Measurements from ENCODE around the gene RAD23A.
"Not testable (repeated sequence)": the region's sequence is repeated elsewhere in the genome, so short reads cannot be mapped to it uniquely, and the experiment has no call there.

The RAD23A gene

GRCh38 chr19:12952488-12953137, 7.0 kb downstream of the RAD23A start:
- no peak overlapping the region for H3K9ac ChIP-seq (ENCODE audit: low read depth, low read length)
- H3K4me1 ChIP-seq (ENCODE audit: control insufficient read depth, insufficient read depth, low read length), result peaks cover 3% of the 10 kb centered on the region
- H3K4me3 ChIP-seq (ENCODE audit: low read depth, low read length), result no peak overlapping the region
- peaks cover 50% of the 10 kb centered on the region for H3K36me3 ChIP-seq (ENCODE audit: control insufficient read depth, insufficient read depth, low read length)
- H3K27me3 ChIP-seq (ENCODE audit: control insufficient read depth, insufficient read depth, low read length), result no peaks in the 10 kb centered on the region
- H3K9me3 ChIP-seq (ENCODE audit: control insufficient read depth, insufficient read depth, low read length), result no peaks in the 10 kb centered on the region

GRCh38 chr19:12953138-12953798, 7.6 kb downstream of the RAD23A start:
- peaks cover 44% of the 10 kb centered on the region for H3K36me3 ChIP-seq (ENCODE audit: control insufficient read depth, insufficient read depth, low read length)
- H3K4me1 ChIP-seq (ENCODE audit: control insufficient read depth, insufficient read depth, low read length), result peaks cover 3% of the 10 kb centered on the region
- no peaks in the 10 kb centered on the region for H3K9me3 ChIP-seq (ENCODE audit: control insufficient read depth, insufficient read depth, low read length)
- no peaks in the 10 kb centered on the region for H3K27me3 ChIP-seq (ENCODE audit: control insufficient read depth, insufficient read depth, low read length)
- no peak overlapping the region for H3K9ac ChIP-seq (ENCODE audit: low read depth, low read length)
- no peak overlapping the region for H3K4me3 ChIP-seq (ENCODE audit: low read depth, low read length)

DNA sequence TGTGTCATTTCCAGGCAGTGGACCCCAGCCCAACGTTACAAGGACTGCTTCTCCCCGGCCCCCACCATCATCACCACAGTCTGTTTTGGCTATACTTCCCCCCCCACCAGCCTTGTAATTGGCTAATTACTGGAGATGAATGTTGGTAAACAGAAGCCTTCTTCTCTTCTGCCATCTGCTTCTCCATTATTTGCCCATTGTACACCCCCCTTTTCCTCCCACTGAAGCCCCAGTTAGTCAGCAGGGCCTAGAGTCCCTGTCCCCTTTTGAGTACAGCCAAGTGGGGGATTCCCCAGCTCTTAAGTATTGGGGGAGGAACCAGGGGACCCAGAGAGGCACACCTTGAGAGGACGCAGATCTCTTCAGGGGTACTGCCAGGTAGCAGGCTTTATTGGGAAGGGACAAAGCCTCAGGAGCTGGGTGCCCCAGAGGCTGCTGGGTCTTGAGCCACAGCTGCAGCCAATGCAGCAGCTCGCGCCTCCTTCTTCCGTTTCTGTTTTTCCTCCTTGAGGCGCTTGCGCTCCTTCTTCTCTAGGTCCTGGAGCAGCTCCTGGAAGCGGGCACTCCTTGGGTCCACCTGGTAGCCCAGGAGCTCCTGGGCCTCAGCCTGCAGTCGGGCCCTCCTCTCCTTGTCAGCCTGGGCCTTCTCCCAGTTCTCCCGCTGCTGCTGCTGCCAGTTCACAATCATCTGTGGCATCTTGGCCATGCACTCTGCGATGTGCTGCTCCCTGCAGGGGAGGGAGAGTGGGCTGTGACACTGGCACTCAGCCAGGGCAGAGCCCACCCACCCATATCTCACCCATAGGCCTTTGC, 8.3 kb downstream of the RAD23A start:
- H3K36me3 ChIP-seq (ENCODE audit: control insufficient read depth, insufficient read depth, low read length), result peaks cover 37% of the 10 kb centered on the region
- no peaks in the 10 kb centered on the region for H3K27me3 ChIP-seq (ENCODE audit: control insufficient read depth, insufficient read depth, low read length)
- H3K4me1 ChIP-seq (ENCODE audit: control insufficient read depth, insufficient read depth, low read length), result peaks cover 3% of the 10 kb centered on the region
- H3K9ac ChIP-seq (ENCODE audit: low read depth, low read length), result no peak overlapping the region
- H3K4me3 ChIP-seq (ENCODE audit: low read depth, low read length), result no peak overlapping the region
- no peaks in the 10 kb centered on the region for H3K9me3 ChIP-seq (ENCODE audit: control insufficient read depth, insufficient read depth, low read length)

DNA sequence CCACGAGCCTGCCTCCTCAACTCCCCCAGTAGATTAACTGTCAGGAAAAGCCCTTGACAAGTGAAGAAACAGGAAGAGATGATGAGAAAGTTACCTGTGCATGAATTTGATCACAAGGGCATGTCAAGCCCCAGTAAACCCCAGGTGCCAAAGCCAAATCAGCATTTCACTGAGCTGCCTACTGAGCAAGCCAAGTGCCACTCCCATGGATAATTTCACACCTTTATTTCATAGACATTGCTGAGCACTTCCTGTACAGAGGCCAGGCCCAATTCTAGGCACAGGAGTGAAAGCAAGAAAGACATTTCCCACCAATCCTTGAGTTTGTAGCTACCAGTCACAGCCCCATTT, 8.9 kb downstream of the RAD23A start:
- H3K4me3 ChIP-seq (ENCODE audit: low read depth, low read length), result no peak overlapping the region
- H3K36me3 ChIP-seq (ENCODE audit: control insufficient read depth, insufficient read depth, low read length), result peaks cover 31% of the 10 kb centered on the region
- H3K9me3 ChIP-seq (ENCODE audit: control insufficient read depth, insufficient read depth, low read length), result no peaks in the 10 kb centered on the region
- no peaks in the 10 kb centered on the region for H3K27me3 ChIP-seq (ENCODE audit: control insufficient read depth, insufficient read depth, low read length)
- H3K4me1 ChIP-seq (ENCODE audit: control insufficient read depth, insufficient read depth, low read length), result peaks cover 3% of the 10 kb centered on the region
- no peak overlapping the region for H3K9ac ChIP-seq (ENCODE audit: low read depth, low read length)

GRCh38 chr19:12955575-12955974, 9.9 kb downstream of the RAD23A start:
- Histone ChIP-seq H3K4me3 (ENCODE audit: low read depth, low read length) (peak overlapping the region; percentile 99), H3K9ac (ENCODE audit: low read depth, low read length) (peak overlapping the region; percentile 97), H3K36me3 (ENCODE audit: control insufficient read depth, insufficient read depth, low read length) (peaks cover 24% of the 10 kb centered on the region)
- not testable (repeated sequence) for H3K4me1 ChIP-seq (ENCODE audit: control insufficient read depth, insufficient read depth, low read length); H3K27me3 ChIP-seq (ENCODE audit: control insufficient read depth, insufficient read depth, low read length); H3K9me3 ChIP-seq (ENCODE audit: control insufficient read depth, insufficient read depth, low read length)

GRCh38 chr19:12955996-12956395, 10.3 kb downstream of the RAD23A start:
- H3K4me1 ChIP-seq (ENCODE audit: control insufficient read depth, insufficient read depth, low read length), result peaks cover 3% of the 10 kb centered on the region
- H3K9ac ChIP-seq (ENCODE audit: low read depth, low read length), result peak overlapping the region; percentile 97
- no peaks in the 10 kb centered on the region for H3K27me3 ChIP-seq (ENCODE audit: control insufficient read depth, insufficient read depth, low read length)
- no peaks in the 10 kb centered on the region for H3K9me3 ChIP-seq (ENCODE audit: control insufficient read depth, insufficient read depth, low read length)
- H3K36me3 ChIP-seq (ENCODE audit: control insufficient read depth, insufficient read depth, low read length), result peaks cover 20% of the 10 kb centered on the region
- peak overlapping the region; percentile 99 for H3K4me3 ChIP-seq (ENCODE audit: low read depth, low read length)

- Histone ChIP-seq H3K9ac (ENCODE audit: low read depth, low read length) (peak within 1 kb of the TSS; percentile 97), H3K4me1 (ENCODE audit: control insufficient read depth, insufficient read depth, low read length) (peaks cover 3% of the 10 kb centered on the region), H3K36me3 (ENCODE audit: control insufficient read depth, insufficient read depth, low read length) (peaks cover 19% of the 10 kb centered on the region), H3K4me3 (ENCODE audit: low read depth, low read length) (peak within 1 kb of the TSS; percentile 99), H3K27me3 (ENCODE audit: control insufficient read depth, insufficient read depth, low read length) (no peaks in the 10 kb centered on the region), H3K9me3 (ENCODE audit: control insufficient read depth, insufficient read depth, low read length) (no peaks in the 10 kb centered on the region)
Observed at GRCh38 chr19:12956446-12957388, 11.1 kb downstream of the RAD23A start, which contains the start of gene GADD45GIP1. Gene GADD45GIP1 (minus strand): TSS chr19:12957223. CDS start chr19:12957212, 11 bp downstream.

GRCh38 chr19:12957389-12957952, 11.8 kb downstream of the RAD23A start:
- not testable (repeated sequence) for H3K9ac ChIP-seq (ENCODE audit: low read depth, low read length); H3K4me1 ChIP-seq (ENCODE audit: control insufficient read depth, insufficient read depth, low read length); H3K27me3 ChIP-seq (ENCODE audit: control insufficient read depth, insufficient read depth, low read length); H3K9me3 ChIP-seq (ENCODE audit: control insufficient read depth, insufficient read depth, low read length)
- H3K36me3 ChIP-seq (ENCODE audit: control insufficient read depth, insufficient read depth, low read length), result peaks cover 18% of the 10 kb centered on the region
- H3K4me3 ChIP-seq (ENCODE audit: low read depth, low read length), result peak overlapping the region; percentile 99

- Histone ChIP-seq H3K9me3 (ENCODE audit: control insufficient read depth, insufficient read depth, low read length) (no peaks in the 10 kb centered on the region), H3K4me1 (ENCODE audit: control insufficient read depth, insufficient read depth, low read length) (peaks cover 2% of the 10 kb centered on the region), H3K4me3 (ENCODE audit: low read depth, low read length) (no peak overlapping the region), H3K9ac (ENCODE audit: low read depth, low read length) (no peak overlapping the region), H3K27me3 (ENCODE audit: control insufficient read depth, insufficient read depth, low read length) (no peaks in the 10 kb centered on the region), H3K36me3 (ENCODE audit: control insufficient read depth, insufficient read depth, low read length) (peaks cover 6% of the 10 kb centered on the region)
Observed at GRCh38 chr19:12959481-12959880, 13.8 kb downstream of the RAD23A start.

DNA sequence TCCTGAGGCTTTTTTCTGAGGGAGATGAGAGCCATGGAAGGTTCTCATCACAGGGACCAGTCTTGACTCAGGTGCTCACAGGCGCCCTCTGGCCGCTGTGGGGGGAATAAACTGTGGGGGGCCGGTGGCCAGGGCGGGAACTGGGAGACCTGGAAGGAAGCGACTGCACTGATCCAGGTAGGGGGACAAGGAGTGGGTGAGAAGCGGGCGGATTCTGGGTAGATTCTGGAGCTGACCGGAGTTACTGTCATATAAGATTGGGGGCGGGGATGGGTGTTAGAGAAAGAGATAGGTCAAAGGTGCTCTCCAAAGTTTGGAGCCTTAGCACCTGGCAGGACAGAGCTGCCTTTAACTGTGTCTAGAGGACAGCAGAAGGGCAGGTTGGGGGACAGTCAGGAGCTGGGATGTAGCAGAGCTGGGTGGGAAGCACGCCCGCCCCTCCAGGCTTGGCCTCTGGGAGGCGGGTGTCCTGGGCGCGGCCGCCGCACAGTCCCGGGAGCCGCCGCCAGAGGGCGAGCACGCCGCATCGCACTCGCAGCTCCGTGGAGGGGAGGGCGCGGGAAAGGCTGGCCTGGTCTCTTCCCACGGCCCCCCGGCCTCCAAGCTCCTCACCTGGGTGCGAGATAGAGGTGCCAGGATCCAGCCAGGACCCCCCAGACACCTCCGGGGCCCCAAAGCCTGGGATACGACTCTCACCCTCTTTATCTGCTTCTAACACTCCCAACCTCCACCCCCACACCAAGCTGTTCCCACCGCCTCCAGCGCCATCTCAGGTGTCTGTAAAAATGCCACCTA, 19.6 kb downstream of the RAD23A start:
- Histone ChIP-seq H3K4me3 (ENCODE audit: low read depth, low read length) (peak overlapping the region; percentile 67), H3K27me3 (ENCODE audit: control insufficient read depth, insufficient read depth, low read length) (no peaks in the 10 kb centered on the region), H3K36me3 (ENCODE audit: control insufficient read depth, insufficient read depth, low read length) (no peaks in the 10 kb centered on the region), H3K9me3 (ENCODE audit: control insufficient read depth, insufficient read depth, low read length) (no peaks in the 10 kb centered on the region), H3K4me1 (ENCODE audit: control insufficient read depth, insufficient read depth, low read length) (no peaks in the 10 kb centered on the region), H3K9ac (ENCODE audit: low read depth, low read length) (no peak overlapping the region)

All from iPS-15b (cell line).